Measurements from ENCODE around the gene GPC5.
A peak's percentile ranks its signal among the peaks of the same experiment; 100 is the strongest.

The GPC5 gene

DNA sequence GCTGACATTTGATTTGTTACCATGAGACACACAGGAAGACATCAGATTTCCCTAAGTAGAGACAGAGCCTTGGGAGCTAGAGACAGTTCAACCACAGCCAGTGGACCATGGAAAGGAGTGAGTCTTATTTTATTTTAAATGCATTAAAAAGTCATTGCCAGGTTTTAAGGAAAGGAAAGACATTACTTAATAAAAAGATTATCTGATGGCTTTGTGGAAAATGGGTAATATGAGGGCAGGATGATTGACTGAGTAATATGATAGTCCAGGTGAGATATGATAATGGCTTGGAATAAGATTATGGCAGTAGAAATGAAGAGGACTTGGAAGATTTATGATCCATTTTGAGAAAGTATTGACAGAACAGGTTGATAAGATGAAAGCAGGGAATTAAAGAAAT, 580.1 kb downstream of the GPC5 start:
- DNase-seq (ENCODE audit: low spot score) = no peak

DNA sequence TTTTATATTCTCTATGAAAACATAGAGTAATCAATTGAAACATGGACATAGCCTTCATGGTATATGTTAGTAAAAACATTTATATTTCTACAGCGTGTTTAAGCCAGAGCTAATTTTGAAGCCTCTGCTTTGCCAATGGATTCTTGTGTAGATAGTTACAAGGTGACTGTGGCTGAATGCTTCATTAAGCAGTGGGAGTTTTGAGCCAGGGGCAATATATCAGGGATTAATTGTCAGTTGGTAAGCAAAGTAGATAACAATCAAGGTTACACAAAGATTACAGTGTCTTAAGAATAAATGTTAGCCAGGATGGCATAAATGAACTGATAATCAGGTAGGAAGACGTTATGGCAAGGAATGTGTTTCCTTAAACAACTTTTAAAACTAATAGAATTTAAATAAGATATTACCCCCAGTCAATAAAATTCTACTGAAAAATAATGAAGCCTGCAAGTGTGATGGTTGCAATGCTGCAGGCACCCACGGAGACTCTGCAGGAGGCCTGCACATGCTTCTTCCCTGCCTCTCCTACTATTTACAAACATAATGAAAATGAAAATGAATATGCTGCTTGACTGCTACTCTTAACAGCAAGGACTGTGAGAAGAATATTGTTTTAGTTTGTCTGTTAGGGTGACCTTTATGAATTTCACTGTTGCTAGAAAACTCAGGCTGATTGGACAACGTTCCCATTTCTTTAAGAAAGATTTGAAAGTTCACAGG, 588.5 kb downstream of the GPC5 start:
- no peak for DNase-seq (ENCODE audit: low spot score)

DNA sequence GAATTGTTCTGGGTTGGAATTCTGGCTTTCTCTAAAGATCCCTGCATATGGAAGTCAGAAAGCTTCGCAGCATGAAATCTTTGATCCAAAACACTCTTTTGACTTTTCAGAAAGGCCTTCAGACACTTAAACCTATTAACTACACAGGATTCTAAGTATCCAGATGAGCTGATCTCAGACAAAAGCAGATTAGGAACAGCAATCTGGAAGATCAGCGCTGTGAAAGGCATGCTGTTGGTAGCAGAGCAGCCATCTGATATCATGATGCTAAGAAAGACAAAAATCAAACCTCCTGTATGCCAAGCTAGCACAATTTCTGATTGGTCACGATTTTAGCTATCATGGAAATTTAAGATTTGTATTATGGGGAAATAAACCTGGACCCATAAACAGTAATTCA, 589.9 kb downstream of the GPC5 start:
- DNase-seq (ENCODE audit: low spot score) = no peak

DNA sequence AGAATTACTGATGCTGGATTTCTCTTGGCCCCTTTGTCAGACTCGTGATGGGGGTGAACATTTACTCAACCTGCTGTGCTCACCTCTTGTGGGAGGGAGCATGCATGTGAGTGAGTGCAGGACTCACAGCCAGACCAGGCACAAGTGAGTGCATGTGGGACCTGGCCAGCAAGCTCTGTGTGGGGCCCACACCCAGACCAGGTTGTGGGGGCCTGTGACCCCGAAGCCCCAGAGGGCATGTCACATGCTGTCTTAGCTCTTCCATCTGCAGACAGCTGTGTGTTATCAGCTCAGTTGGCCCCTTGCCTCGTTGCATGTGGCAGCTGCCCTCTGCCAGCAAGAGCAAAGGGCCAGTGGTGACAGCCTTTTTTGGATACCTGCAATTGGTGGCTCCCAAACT, 614.4 kb downstream of the GPC5 start:
- no peak for DNase-seq (ENCODE audit: low spot score)

DNA sequence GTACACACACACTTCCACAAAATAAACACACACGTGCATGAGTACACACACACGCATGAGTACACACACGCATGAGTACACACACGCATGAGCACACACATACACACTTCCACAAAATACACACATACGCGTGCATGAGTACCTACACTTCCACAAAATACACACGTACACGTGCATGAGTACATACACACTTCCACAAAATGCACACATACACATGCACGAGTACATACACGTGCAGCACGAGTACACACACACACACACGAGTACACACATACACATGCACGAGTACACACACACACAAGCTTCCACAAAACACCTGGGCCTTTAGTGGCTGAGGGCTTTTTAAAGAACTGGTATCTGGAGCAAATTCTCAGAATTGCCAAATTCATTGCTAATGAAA, 619.3 kb downstream of the GPC5 start:
- no peak for DNase-seq (ENCODE audit: low spot score)

DNA sequence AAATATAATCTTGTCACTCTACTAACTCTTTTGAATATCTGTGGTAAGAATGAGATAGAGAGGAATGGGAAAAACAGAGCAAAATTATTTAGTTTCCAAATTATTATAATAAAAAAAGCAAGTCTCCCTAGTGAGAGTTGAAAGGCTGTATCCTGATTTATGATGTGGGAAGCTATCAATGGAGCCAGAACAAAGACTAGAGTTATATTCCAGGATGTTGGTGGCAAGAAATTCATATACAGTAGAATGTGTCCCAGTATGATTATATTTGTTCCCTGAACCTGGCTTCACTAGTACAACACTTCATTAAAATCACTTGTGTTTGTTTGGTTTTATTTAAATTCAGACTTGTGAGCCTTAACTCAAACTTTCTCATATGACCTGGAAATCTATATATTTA, 630.3 kb downstream of the GPC5 start:
- DNase-seq (ENCODE audit: low spot score) = no peak

DNA sequence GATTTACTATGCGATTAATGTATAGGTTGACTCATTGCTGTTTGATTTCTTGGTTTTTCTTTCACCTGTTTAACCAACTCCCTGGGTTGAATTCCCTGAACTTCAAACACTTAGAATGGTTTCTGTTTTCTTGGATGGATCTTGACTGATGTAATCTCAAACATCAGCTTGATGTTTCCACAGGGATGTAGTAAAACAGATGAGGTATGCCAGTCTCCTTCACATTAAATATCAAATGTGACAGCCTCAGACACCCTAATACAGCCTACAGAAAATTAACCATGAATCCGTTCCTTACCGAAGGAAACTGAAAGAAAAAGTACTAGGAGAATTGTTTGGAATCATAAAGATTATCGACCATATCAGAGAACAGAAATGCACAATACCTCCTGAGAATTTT, 631.2 kb downstream of the GPC5 start:
- no peak for DNase-seq (ENCODE audit: low spot score)

DNA sequence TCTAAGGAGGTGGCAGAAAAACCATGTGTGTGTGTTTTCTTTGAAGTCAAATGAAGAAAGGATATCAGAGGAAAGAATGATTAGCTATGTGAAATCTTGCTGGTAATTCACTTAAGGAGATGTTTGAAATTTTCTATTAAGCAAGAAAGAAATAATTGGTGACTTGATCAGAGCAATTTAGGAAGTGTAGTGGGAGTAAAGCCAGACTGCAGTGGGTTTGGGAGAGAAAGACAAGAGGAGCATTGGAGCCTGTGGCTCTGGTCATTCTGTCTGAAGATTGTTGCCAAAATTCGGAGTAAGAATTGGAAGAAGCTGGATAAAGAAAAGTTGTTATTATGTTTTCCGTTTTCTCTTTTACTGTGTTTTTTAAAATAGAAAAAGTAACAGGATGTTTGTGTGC, 640.5 kb downstream of the GPC5 start:
- no peak for DNase-seq (ENCODE audit: low spot score)

DNA sequence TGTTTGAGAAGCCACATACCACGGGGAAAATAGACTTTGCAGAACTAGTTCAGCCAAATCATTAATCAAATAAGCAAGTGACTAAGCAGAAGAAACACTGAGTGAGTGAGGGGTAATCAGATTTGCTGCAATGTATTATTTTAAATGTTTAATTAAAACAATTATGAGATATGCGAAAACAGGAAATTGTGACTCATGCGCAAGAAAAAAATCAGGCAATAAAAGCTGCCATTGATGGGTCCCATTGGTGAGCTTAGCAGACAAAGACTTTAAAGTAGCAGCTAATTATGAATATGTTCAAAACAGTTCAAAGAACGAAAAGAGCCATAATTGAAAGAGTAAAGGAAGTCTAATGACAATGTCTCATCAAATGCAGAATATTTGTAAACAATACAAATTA, 644.1 kb downstream of the GPC5 start:
- DNase-seq (ENCODE audit: low spot score) = no peak

DNA sequence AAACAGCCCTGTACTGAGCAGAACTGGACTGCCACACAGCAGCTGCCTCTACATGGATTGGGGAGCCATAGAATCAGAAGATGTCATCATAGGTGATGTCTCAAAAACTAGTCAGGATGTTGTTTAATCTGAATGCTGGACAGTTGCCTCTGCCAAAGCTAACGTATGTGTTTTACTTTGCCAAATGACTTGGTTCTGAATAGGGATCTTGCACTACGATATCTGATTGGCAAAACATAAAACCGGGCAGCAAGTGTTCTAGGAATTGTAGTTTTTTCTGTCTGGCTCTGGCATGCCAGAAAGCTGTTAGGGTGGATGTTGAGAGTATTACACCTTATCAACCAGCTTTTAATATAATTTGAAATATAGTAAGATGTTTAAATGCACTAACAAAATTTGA, 645.9 kb downstream of the GPC5 start:
- DNase-seq (ENCODE audit: low spot score) = no peak

DNA sequence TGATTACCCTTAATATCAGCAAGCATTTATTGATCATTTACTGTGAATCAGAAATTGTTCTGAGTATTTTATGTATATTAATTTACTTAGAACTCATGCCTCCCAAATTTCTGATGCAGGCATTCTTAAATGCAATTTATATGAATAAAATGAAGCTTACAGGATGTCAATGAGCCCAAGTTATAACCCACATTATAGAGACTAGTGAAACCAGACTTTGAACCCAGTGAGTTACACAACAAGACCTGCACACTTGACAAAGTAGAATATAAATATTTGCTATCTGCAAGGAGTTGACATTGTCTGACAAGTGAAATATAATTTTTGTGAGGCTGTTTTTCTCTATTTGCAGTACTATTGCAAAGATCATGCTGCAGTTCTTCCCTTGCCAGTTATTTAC, 656.0 kb downstream of the GPC5 start:
- no peak for DNase-seq (ENCODE audit: low spot score)

DNA sequence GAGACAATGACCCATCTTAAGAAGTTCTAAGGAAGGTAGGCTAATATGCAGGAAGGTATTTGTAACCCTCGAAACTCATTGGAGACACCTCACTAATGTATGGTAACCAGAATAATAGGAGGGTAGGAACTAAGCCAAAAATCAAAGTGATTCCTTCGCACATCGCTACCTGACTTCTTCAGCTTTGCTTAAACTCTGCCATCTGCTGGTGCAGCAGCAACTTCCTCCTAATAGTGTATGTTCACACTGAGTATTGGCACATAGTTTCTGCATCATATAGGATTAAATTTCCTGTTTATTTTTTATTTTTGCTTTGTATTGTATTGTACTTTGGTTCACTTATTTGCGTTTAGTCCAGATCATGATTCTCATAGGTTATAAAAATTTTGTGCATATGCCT, 676.2 kb downstream of the GPC5 start:
- DNase-seq (ENCODE audit: low spot score) = peak; percentile 24

DNA sequence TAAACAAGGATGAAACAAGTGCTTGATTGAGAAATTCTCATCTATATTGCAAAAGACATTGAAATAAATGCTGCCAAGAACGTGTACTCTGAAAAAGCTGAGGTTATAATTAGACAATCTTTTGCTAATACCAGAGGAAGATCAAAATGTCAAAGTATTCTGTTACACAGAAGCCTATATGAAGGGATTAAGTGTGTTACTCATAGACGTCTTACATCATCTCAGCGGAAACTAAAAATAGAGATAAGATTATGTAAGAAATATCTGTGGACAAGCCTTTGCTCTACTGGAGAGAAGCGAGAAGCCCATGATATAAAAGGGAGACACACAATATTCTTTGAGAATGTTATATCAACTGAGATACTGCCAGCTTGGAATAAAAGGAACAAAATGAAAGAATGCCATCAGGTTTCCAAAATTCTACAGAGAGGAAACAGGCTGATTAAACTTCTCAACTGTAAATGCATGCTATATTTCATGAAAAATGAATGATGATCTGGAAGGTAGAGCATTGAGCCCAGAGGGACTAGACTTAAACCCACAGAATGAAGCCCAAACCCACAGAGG, 699.0 kb downstream of the GPC5 start:
- no peak for DNase-seq (ENCODE audit: low spot score)

DNA sequence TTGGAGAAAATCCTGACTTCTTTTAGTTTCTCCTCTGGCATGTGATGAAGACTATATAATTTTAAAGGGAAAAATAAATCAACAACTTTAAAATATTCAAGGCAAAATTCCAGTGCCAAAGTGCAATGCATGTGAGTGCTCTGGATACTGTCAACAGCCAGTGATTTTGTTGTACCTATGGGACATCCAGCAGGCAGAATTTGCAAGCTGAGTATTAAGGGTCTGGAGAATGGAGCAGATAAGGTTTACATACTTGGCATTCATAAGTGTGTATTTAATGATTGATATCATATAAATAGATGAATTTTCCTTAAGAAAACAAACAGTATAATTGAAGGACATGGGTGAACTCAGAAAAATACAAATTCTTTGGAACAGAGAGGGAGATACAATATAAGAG, 703.4 kb downstream of the GPC5 start:
- no peak for DNase-seq (ENCODE audit: low spot score)

DNA sequence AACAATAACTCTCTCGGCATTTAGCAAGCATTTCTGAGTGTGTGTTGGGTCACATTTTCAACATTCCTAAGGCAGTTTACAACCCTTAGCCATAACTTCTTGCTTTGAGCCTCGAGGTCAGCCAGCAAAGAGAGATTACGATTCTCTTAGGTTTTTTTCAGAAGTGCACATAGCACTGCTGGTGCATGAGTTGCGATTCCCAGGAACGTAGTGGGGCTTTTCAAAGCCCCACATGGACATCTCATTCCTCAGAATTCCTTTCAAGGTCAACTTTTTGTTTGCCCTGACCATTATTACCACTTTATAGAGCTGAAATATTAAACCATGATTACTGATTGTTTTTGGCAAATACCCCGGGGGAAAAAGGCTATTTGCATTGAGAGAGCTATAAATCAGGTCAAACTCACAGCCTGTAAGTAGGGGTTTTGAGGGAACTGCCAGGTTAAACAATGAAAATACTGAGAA, 705.3 kb downstream of the GPC5 start:
- DNase-seq (ENCODE audit: low spot score) = no peak

DNA sequence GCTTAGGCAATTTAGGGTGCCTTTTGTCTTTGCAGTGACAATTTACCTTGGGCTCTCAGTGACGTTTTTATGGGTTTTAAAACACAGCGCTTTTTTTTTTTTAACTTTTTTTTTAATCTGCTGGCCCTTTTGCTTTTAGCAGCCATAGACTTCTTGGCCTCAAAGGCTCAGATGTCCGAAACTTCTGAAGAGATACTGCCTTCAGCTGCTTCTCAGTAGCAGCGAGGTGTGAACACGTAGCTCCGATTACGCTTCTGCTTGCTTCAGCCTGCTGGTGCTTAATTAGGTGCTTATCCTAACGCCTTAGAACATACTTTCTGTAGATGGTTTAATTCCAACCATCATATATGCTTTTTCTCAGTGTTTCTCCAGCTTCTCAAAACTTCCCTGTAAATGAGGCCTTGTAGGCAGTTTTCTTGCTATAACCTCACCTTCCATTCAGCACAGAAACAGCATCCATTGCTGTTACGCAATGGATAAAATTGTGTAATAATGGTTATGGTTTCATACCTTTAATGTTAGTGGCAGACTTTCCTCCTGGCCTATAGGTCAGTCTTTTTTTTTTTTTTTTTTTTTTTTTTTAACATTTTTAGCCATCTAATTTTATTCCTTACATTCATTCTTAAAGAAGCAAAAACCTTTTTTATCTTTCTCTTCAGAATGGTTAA, 723.9 kb downstream of the GPC5 start:
- no peak for DNase-seq (ENCODE audit: low spot score)

DNA sequence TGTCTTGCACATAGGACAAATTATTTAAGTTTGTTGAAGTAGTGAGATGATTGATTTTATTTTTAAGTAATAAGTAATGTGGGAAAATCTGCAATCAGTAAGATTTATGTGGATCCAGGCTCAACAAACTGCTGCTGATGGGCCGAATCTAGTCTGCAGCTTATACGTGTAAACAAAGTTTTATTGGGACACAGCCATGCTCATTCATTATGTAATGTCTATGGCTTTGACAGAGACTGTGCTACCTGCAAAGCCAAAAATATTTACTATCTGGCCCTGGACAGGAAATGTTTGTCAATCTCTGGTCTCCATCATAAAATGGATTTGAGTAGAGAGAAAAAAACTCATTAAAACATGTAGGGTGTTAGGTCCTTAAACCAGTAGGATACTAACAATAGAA, 728.0 kb downstream of the GPC5 start:
- no peak for DNase-seq (ENCODE audit: low spot score)

DNA sequence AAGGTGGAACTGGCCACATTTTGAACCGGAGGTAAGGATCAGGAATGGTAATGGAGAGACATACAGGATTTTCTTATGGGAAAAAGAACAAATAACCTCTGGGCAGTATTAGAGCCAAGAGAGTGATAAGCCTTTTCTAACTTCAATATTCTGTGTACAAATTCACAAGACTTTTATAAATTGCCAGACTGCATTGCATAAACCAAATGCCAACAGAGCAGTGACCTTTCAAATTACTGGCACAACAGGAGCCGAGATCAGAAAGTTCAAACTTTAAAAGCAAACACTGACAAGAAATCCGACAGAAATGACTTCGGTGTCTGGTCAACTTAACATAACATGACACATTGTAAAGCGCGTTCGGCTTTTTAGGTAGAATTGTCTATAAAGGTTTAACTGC, 737.1 kb downstream of the GPC5 start:
- no peak for DNase-seq (ENCODE audit: low spot score)

DNA sequence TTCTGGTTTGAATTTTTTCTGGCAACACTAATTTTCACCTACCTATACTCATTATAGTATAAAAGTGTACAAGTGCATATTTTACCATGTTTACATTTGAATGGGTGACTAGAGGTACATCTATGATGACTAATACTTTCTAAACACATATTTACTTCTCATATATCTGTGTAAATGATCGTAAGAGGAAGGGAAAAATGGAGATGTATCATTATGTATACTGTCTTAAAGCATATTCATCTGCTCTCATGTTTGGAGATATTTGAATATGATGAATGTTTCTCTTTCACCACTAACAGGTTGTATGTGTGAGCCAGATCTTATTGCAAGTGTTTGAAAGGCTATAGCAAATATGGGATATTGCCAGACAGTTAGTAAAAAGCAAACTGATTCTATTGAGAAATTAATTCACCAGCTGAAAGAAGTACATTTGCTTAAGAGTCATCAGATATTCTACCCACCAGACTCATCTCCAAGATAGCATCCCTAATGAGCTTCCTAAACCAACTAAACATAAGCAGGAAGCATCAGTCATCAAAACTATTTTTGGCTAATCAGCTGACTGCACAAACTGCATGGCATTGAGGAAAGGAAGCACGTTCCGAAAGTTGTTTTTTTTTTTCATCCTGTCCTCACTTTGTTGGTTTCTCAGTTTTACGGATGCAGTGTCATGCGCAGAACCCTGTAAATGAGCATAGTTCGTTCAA, 738.2 kb downstream of the GPC5 start:
- DNase-seq (ENCODE audit: low spot score) = no peak

DNA sequence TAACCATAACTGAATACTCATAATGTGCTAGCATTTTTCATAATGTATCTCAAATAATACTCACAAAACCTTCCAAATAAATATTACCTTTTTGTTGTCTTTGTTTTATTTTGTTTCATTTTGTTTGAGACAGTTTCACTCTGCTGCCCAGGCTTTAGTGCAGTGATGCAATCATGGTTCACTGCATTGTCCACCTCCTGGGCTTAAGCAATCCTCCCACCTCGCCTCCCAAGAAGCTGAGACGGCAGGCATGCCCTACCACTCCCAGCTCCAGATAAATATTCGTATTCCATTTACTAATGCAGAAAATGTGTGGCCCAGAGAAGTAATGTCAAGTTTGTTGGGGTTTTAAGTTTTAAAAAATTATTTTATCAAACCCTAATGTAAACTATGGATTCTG, 739.1 kb downstream of the GPC5 start:
- no peak for DNase-seq (ENCODE audit: low spot score)

DNA sequence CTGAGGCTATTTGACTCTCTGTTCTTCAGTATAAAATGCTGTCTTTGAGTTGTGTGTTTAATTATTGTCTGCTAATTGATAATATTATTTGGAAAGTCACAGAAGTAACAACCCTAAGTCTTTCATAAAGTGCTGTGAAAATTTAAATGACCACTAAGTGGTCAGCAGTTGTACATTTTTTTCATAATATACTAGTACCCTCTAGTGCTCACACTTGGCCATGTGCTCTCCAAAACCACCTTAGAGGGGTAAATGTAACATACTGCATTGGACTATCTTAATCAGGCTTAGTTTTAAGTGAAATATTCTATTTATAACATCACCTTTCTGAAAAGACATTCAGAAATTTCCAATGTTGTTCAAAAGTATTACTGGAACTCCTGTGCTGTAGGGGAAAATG, 745.3 kb downstream of the GPC5 start:
- DNase-seq (ENCODE audit: low spot score) = no peak

DNA sequence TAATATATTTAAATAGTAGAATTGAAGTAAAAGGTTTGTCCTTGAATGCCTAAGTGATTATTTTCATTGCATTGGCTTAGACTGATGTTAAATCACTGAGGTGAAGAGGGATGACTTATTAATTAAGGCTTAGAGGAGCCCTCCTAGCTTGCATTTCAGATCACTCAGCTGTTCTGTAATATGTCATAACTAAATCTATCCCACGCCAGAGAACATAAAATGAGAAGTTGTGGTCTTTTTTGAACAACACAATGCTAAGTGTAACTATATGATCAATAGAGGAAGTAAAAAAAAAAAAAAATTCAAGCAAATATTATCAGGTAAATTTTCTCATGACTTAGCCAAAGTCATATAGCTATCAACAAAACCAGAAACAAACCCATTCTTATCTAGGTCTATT, 752.2 kb downstream of the GPC5 start:
- DNase-seq (ENCODE audit: low spot score) = no peak

DNA sequence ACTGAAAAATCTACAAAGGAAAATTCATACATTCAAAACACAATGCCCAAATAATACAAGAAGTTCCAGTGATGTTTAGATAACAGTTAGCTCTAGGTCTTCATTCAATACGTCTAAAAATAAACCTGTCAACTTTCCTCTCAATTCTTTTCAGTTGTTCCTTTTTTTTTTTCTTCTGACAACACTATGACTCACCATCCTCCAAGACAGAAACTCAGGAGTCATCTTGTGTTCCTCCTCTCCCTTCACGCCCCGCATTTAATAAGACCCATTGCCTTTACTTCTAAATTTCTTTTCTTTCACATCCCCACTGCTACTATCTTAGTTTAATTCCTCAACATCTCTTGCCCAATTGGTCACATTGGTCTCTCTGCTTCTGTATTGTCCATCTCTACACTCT, 759.9 kb downstream of the GPC5 start:
- no peak for DNase-seq (ENCODE audit: low spot score)

Measured in globus pallidus (tissue), 1 donor.